GM06990 (cell line): ENCODE results near the gene VPS13D.

Experiments
- DNase-seq: peaks from one replicate; pipeline ENCODE4 v3.0.0-alpha.2; 2011; ENCODE audit not compliant: insufficient read length; ENCODE audit errors: extremely low read depth
- H3K27me3 ChIP-seq: replicated peaks from 2 replicates; pipeline ENCODE4 v1.6.0; 2011; ENCODE audit warnings: low read length; ENCODE audit not compliant: control insufficient read depth, insufficient read depth
- H3K36me3 ChIP-seq: 2 replicates; pipeline ENCODE4 v1.5.1; 2011; ENCODE audit warnings: low read length; ENCODE audit not compliant: control insufficient read depth, insufficient read depth
- H3K4me3 ChIP-seq: replicated peaks from 2 replicates; pipeline ENCODE4 v1.5.1; 2011; ENCODE audit warnings: low read depth, mild to moderate bottlenecking, control low read depth, low read length
- CTCF ChIP-seq: IDR thresholded peaks from 2 replicates; pipeline ENCODE4 v1.5.1; 2011; ENCODE audit warnings: low read length, control low read depth, mild to moderate bottlenecking, inconsistent platforms; ENCODE audit not compliant: insufficient read depth, poor library complexity, severe bottlenecking

The VPS13D gene

GRCh38 chr1:12402159-12402673 lies 172.4 kb downstream of the VPS13D start:
- Histone ChIP-seq H3K27me3 (no peaks in the 10 kb centered on the region), H3K4me3 (no peak overlapping the region), H3K36me3 (peaks cover 10% of the 10 kb centered on the region)
- no peak for TF ChIP-seq CTCF
- no peak for DNase-seq

DNA sequence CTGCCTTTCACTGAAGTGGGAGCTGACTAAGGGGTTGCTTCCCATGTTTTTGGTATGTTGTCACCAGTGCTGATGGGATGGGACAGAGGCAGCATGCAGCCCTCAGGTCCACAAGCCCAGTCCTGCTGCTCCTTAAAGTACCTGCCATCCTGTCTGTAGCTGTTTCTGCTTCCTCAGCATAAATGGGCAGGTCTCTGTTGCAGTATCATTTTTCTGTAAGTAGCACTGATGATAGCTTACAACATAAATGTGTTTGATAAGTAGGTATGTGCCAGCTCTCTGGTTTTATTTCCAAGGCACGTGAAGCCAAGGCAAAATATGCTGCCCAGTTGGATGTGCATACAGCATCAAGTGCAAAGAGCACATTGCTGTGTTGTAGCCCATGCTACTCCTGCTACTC lies 173.0 kb downstream of the VPS13D start:
- no peak for DNase-seq
- Histone ChIP-seq H3K27me3 (no peaks in the 10 kb centered on the region), H3K4me3 (no peak overlapping the region), H3K36me3 (peaks cover 10% of the 10 kb centered on the region)
- TF ChIP-seq CTCF: no peak

GRCh38 chr1:12404918-12405317 lies 175.1 kb downstream of the VPS13D start:
- Histone ChIP-seq H3K36me3 (peaks cover 10% of the 10 kb centered on the region), H3K4me3 (no peak overlapping the region), H3K27me3 (no peaks in the 10 kb centered on the region)
- DNase-seq: no peak
- TF ChIP-seq CTCF: no peak

GRCh38 chr1:12405325-12406210 lies 175.7 kb downstream of the VPS13D start:
- no peak for TF ChIP-seq CTCF
- H3K4me3 ChIP-seq: no peak overlapping the region
- no peak for DNase-seq

DNA sequence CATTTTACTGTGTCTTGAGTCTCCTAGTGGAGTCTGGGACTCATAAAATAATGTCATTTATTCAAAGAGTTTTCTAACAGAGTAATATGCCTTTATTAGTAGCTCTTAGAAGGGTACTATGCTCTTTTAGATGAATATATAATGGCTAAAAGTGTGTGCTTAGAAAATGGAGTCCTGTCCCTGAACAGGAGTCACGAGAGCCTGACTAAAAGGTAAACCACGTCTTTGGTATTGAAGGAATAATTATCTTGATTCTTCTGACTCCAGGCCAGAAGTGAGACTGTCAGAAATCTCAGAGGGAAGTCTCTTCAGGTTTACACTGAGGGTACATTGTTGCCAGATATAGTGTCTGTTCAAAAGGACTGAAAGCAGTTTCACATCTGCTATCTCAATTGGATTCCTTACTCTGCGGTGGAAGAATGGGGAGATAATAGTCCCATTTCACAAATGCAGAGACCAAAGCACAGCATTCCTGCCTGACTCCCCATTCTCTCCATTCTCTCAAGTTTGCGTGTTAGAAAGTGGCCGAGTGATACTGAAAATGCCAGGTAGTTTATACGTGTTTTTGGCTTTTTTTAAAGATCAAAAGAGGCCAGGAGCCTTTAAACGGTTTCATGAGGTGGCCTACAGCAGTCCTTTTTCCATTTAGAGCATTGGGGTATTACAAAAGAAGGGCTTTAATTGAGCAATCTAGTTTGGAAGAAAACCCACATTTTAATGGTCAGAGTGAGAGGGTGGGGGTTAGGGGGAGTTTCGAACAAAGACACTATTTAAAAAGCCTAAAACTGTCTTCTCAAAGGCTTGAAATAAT lies 176.6 kb downstream of the VPS13D start:
- TF ChIP-seq CTCF: no peak
- no peaks in the 10 kb centered on the region for H3K27me3 ChIP-seq
- no peak overlapping the region for H3K4me3 ChIP-seq
- DNase-seq: no peak
- peaks cover 7% of the 10 kb centered on the region for H3K36me3 ChIP-seq

More at GRCh38 chr1:12405325-12406210, 175.7 kb downstream of the VPS13D start:
- no peaks in the 10 kb centered on the region for H3K27me3 ChIP-seq
- peaks cover 7% of the 10 kb centered on the region for H3K36me3 ChIP-seq
